Right ventricle myocardium inferior (tissue), 1 donor: ENCODE results near the gene NEGR1. TPM values are rescaled to one million over a fixed set of nuclear protein-coding genes. Genes with fewer than 3 reads are reported as not detected.
A peak's percentile ranks its signal among the peaks of the same experiment; 100 is the strongest.

Source experiments
- ATAC-seq: fragments of 200-7000 bp; cut with Tn5 transposase; one replicate; pipeline ENCODE4 v1.9.1; 2020; ENCODE audit warnings: mild to moderate bottlenecking, moderate library complexity
- DNase-seq: peaks from one replicate; pipeline ENCODE4 v3.0.0; 2021; ENCODE audit errors: missing footprints
- intact Hi-C: fragments of 100-400 bp; cut with DNase I; formaldehyde crosslinking; loops from one replicate; pipeline ENCODE4 v1.11.0; 2022
- total RNA-seq: library from RNA; stranded (reverse); fragmentation: NEBNext Ultra II Directional; extraction: Animal tissue kit (Norgen Biotek cat#: 25700); gene quantifications from one replicate; pipeline ENCODE4 v1.2.1, GENCODE V29; 2021
- donor health status: DM: no; HTN: yes; CAD: no; lungs with severe emphysema.

Gene NEGR1
- total RNA-seq, 1 donor from 2014 or later, result 15.2 TPM

GRCh38 chr1:71592646-71593274 lies 689.6 kb downstream of the NEGR1 start:
- intact Hi-C loops, result no loop called here
- no peak for ATAC-seq
- no peak for DNase-seq

GRCh38 chr1:71589005-71589404 lies 693.3 kb downstream of the NEGR1 start:
- intact Hi-C loops, result no loop called here
- ATAC-seq, result no peak

DNA sequence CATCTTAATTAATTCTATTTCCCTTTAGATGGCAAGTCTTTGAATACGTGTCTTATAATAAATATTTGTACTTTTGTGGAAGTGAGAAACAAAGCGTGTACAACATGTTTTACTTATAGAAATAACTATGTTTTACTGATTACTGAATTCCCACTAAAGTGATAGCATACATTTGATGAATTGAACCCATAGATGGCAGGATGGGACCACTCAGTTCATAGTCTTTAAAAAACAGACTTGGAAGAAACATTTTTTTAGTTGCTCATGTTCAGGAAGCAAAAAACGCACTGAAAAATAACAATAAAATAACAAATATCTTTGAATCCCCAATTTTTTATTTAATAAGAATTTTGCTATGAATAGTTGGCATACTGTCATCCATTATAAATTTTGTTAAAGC lies 694.4 kb downstream of the NEGR1 start:
- intact Hi-C loops, result loop anchor here (2.0 kb wide), 1 partner anchor 449 kb away; no protein-coding TSS in a partner anchor
- DNase-seq (no peak), ATAC-seq (no peak)

More at GRCh38 chr1:71589005-71589404, 693.3 kb downstream of the NEGR1 start:
- DNase-seq, result no peak

- intact Hi-C loops, result loop anchor here (2.0 kb wide), 1 partner anchor 451 kb away; no protein-coding TSS in a partner anchor
- no peak for ATAC-seq
- DNase-seq, result no peak
These were observed 696.3 kb downstream of the NEGR1 start for GRCh38 chr1:71586030-71586429.

DNA sequence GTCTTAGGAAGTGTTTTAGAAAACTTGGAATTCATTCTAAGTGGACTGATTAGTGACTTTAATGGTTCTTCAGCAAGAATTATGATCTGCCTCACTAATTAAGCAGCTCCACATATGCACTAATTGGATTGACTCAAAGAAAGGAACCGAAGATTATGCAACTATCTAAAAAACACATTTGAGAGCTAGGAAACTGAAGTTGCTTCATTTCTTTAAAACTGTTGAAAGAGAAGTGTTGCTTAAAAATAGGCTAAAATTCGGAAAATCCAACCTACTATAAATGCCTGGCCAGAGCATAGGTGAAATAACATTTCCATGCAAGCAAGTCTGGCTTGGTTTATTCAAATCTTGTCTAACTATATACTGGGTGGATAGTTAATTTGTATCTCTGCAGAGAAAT lies 698.6 kb downstream of the NEGR1 start:
- intact Hi-C loops, result no loop called here
- DNase-seq (no peak), ATAC-seq (no peak)

GRCh38 chr1:71582673-71583072 lies 699.7 kb downstream of the NEGR1 start:
- ATAC-seq (no peak), DNase-seq (no peak)
- intact Hi-C loops, result no loop called here

DNA sequence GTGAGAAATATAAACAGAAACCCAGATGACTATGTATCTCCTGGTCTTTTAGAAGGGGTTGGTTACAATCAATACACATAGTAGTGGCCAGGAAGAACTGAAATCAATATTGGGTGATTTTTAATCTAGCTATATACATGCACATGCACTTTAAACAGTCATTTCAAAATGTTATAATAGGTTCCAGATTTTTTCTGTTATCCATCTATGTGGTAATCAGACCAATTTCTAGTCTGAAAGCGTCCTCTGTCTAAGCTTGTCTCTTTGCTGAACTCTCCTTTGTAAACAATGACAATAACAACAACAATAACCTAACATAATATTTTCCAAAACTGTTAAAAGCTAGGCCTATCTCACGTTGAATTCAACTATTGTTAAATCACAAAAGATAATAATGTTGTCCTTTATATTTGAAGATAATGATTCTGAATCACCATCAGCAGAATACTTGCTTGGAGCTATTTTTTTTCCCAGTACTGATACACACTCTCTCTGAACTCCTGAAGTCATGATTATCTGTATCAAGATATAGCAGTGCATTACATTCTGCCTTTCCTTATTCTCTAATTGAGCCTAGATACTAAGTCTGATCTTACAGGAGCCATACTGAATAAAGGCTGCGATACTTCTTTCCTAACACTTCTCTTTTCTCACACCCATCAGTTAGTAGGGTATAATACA lies 704.7 kb downstream of the NEGR1 start:
- ATAC-seq (no peak), DNase-seq (no peak)
- intact Hi-C loops, result no loop called here

GRCh38 chr1:71572038-71572437 lies 710.3 kb downstream of the NEGR1 start:
- DNase-seq (no peak), ATAC-seq (no peak)
- intact Hi-C loops, result no loop called here

DNA sequence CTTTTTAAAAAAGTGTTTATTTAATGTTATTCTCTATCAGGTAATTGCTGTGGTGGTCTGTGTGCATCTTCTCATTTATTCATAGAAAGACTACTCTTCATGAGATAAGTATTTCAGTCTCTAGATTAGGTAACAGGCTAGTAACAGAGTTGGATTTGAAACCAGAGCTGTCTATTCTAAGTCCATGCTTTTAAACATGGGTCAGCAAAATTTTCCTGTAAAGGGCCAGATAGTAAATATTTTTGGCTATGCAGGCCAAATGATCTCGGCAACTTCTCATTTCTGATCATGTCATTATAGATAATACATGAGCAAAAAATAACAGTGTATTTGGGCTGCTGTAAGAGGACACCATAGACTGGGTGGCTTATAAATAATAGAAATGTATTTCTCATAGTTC lies 715.9 kb downstream of the NEGR1 start:
- DNase-seq (no peak), ATAC-seq (no peak)
- intact Hi-C loops, result no loop called here

GRCh38 chr1:71565831-71566230 lies 716.5 kb downstream of the NEGR1 start:
- DNase-seq (no peak), ATAC-seq (no peak)

GRCh38 chr1:71565262-71565661 lies 717.1 kb downstream of the NEGR1 start:
- peak; percentile 75 for ATAC-seq
- DNase-seq, result no peak
- intact Hi-C loops, result no loop called here

More at GRCh38 chr1:71565831-71566230, 716.5 kb downstream of the NEGR1 start:
- intact Hi-C loops, result no loop called here

GRCh38 chr1:71562298-71562697 lies 720.0 kb downstream of the NEGR1 start:
- intact Hi-C loops, result no loop called here
- ATAC-seq, result no peak
- DNase-seq, result no peak

GRCh38 chr1:71561729-71562128 lies 720.6 kb downstream of the NEGR1 start:
- no peak for DNase-seq
- intact Hi-C loops, result no loop called here
- ATAC-seq, result peak; percentile 28

DNA sequence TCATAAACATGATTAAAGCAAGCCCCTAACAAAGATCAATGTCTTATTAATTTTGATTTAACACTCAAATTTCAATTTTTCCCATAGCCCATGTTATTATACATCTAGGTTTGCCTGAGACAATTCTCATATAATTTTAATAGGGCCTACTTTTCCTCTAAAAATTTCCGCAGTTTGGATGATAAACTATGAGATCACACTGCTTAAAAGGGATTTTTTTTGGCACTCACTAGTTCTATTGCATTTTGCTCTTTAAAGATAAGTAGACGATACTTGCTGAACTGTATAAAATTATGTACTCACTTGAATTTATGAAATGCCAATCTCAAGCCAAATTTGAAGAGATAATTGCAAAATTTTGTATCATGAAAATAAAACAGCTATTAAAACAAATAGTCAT lies 721.1 kb downstream of the NEGR1 start:
- DNase-seq (no peak), ATAC-seq (no peak)
- intact Hi-C loops, result no loop called here

DNA sequence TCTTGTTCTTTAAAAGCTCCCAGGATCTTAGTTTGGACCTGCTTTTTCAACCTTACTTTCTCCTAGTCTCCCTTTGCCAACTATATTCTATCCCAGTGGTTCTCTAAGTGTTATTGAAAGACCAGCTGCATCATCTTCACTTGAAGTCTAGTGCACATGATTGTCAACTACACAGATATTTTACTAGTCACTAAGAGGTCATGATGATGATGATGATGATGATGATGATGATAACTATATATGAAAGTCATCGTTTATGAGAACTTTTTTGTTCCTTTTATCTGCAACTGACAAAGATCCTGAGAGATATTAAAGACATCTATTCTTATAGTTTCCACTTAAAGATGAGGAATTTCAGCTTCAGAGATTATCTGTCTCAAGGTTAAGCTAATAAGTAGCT lies 722.5 kb downstream of the NEGR1 start:
- ATAC-seq (no peak), DNase-seq (no peak)
- intact Hi-C loops, result no loop called here

GRCh38 chr1:71557138-71557537 lies 725.2 kb downstream of the NEGR1 start:
- peak; percentile 48 for ATAC-seq
- intact Hi-C loops, result no loop called here
- DNase-seq, result no peak

DNA sequence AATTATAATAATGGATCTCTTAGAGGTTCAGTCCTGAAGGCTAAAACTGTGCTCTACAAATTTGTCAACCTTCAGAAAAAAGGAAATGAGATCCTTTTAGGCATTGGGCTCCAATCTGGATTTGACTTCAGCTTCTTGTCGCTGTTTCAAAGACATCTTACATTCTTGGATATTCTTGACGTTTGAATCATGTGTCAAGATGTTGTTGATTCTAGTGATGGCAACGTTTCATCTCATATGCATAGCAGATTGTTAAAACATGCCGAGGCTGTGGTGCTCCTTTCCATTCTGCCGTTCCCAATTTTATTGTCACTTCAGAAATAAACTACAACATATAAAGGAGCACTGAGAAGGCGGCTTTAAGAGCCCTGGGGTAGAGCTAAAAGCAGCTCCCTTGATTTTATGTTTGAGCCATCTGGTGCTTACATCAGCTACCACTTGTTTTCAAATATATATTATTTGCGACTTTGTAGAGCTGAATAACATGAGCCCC lies 733.9 kb downstream of the NEGR1 start:
- no peak for ATAC-seq
- intact Hi-C loops, result no loop called here
- no peak for DNase-seq

DNA sequence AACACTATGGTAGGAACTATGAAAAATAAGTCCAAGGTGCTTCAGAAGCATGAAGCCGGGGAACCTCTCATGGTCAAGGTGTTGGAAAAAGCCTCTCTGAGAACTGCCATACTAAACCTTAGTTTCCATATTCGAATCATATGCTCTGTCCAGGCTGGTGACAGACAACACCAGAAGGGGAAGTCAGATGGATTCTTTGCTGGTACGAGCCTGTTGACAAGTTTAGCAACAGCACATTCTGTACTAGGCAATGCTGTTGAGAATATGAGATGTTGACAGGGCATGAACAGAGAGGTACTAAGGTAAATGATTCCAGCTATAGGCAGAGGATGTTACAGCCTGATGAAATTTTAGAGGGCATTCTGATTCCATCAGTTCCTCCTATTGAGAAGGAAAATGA lies 740.2 kb downstream of the NEGR1 start:
- DNase-seq, result no peak
- ATAC-seq, result peak; percentile 59
- intact Hi-C loops, result no loop called here

DNA sequence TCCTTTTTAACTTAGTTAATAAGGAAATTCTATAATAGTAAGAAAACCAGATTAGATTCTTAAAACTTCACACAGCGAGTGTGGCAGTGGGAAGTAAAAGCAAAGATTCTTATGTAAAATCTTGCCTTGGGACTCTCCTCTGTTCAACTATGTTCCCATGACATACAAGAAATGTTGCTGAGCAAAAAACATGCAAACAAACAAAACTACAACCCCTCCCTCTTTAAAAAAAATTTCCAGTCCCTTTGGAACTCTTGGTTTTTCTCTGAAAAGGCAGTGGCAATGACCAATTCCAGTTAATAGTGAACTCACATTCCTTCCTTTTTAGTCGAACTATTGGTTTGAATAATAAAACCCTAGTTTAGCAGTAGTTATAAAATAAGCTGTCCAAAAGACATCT lies 748.4 kb downstream of the NEGR1 start:
- intact Hi-C loops, result no loop called here
- ATAC-seq (no peak), DNase-seq (no peak)

- intact Hi-C loops, result no loop called here
- no peak for ATAC-seq
These were observed 750.0 kb downstream of the NEGR1 start for GRCh38 chr1:71532343-71532742.

More at GRCh38 chr1:71532343-71532742, 750.0 kb downstream of the NEGR1 start:
- no peak for DNase-seq
